IMR-90 (cell line): ENCODE data around the gene FCMR. TPM values are rescaled to one million over a fixed set of nuclear protein-coding genes. Genes with fewer than 3 reads are reported as not detected.

Experiments
- ATAC-seq: fragments of 200-7000 bp; cut with Tn5 transposase; 2 replicates; pipeline ENCODE4 v1.9.1; 2020; ENCODE audit warnings: low read depth, mild to moderate bottlenecking, moderate library complexity
- BruUV-seq: library from RNA; stranded (reverse); fragments of 400-500 nt; replicated peaks from 2 replicates; lab custom pipeline; 2021; lab: Mats Ljungman, UMichigan
- CTCF ChIA-PET: fragments of 300-600 bp; formaldehyde crosslinking; extraction: SDS; loops from one replicate; lab custom pipeline; 2021; ENCODE audit warnings: antibody characterized with exemption; lab: Yijun Ruan, JAX
- POLR2A ChIA-PET: fragments of 300-600 bp; sonication (Branson Sonifier 250); formaldehyde crosslinking; loops from one replicate; lab custom pipeline; 2022; ENCODE audit warnings: antibody characterized with exemption; ENCODE audit not compliant: unreplicated experiment; lab: Charles Lee
- DNase-seq: peaks from one replicate; pipeline ENCODE4 v3.0.0; 2013
- H2AFZ ChIP-seq: replicated peaks from 2 replicates; pipeline ENCODE3; 2013; ENCODE audit warnings: low read length, mild to moderate bottlenecking; ENCODE audit not compliant: poor library complexity
- H2AK5ac ChIP-seq: 2 replicates; pipeline ENCODE4 v1.6.1; 2013; ENCODE audit warnings: low read depth, low read length, inconsistent platforms
- H2AK9ac ChIP-seq: replicated peaks from 2 replicates; pipeline ENCODE3; 2013; ENCODE audit warnings: mild to moderate bottlenecking, low read depth, low read length, moderate library complexity; ENCODE audit not compliant: poor library complexity
- H2BK120ac ChIP-seq: 2 replicates; pipeline ENCODE4 v1.6.1; 2013; ENCODE audit warnings: low read depth, low read length, inconsistent platforms
- H2BK15ac ChIP-seq: 3 replicates; pipeline ENCODE4 v1.6.1; 2013; ENCODE audit warnings: low read depth, low read length, inconsistent platforms
- H2BK20ac ChIP-seq: 2 replicates; pipeline ENCODE4 v1.6.1; 2013; ENCODE audit warnings: low read depth, mild to moderate bottlenecking, inconsistent platforms, low read length, moderate library complexity
- H2BK5ac ChIP-seq: 2 replicates; pipeline ENCODE4 v1.6.1; 2013; ENCODE audit warnings: mild to moderate bottlenecking, low read depth, low read length, inconsistent platforms; ENCODE audit not compliant: poor library complexity, severe bottlenecking
- H3K14ac ChIP-seq: replicated peaks from 2 replicates; pipeline ENCODE4 v1.6.1; 2013; ENCODE audit warnings: low read depth, low read length, inconsistent platforms
- H3K18ac ChIP-seq: 2 replicates; pipeline ENCODE4 v1.6.1; 2013; ENCODE audit warnings: low read depth, low read length, control low read depth
- H3K23ac ChIP-seq: 2 replicates; pipeline ENCODE4 v1.6.1; 2013; ENCODE audit warnings: low read depth, low read length, inconsistent platforms
- H3K27ac ChIP-seq: 2 replicates; pipeline ENCODE4 v1.5.1; 2013; ENCODE audit warnings: mild to moderate bottlenecking, control low read depth, low read length; ENCODE audit not compliant: insufficient read depth
- H3K27me3 ChIP-seq: 2 replicates; pipeline ENCODE4 v1.6.1; 2013; ENCODE audit warnings: low read length; ENCODE audit not compliant: control insufficient read depth, insufficient read depth
- H3K36me3 ChIP-seq: 2 replicates; pipeline ENCODE4 v1.6.1; 2013; ENCODE audit warnings: low read length, mixed read lengths; ENCODE audit not compliant: control insufficient read depth, insufficient read depth
- H3K4ac ChIP-seq: 2 replicates; pipeline ENCODE4 v1.6.1; 2013; ENCODE audit warnings: low read depth, low read length, inconsistent platforms
- H3K4me1 ChIP-seq: 2 replicates; pipeline ENCODE4 v1.6.1; 2013; ENCODE audit warnings: low read length, mixed read lengths; ENCODE audit not compliant: control insufficient read depth, insufficient read depth
- H3K4me2 ChIP-seq: 2 replicates; pipeline ENCODE4 v1.6.1; 2013; ENCODE audit warnings: low read depth, mild to moderate bottlenecking, control low read depth, low read length, moderate library complexity
- H3K4me3 ChIP-seq: 2 replicates; pipeline ENCODE4 v1.5.1; 2013; ENCODE audit warnings: low read depth, mild to moderate bottlenecking, control low read depth, low read length, moderate library complexity; ENCODE audit not compliant: insufficient read depth
- H3K56ac ChIP-seq: 2 replicates; pipeline ENCODE4 v1.6.1; 2013; ENCODE audit warnings: low read length, inconsistent platforms; ENCODE audit not compliant: insufficient read depth; ENCODE audit errors: extremely low read depth
- H3K79me1 ChIP-seq, 2 experiments: 2 replicates each; pipeline ENCODE4 v1.6.1; 2013; ENCODE audit warnings: low read length in 2 of 2, inconsistent platforms in 1 of 2, low read depth in 1 of 2
- H3K9ac ChIP-seq: 2 replicates; pipeline ENCODE4 v1.6.1; 2013; ENCODE audit warnings: low read depth, low read length, control low read depth
- H3K9me1 ChIP-seq: 2 replicates; pipeline ENCODE4 v1.6.1; 2013; ENCODE audit warnings: low read length, inconsistent platforms; ENCODE audit not compliant: insufficient read depth
- H3K9me3 ChIP-seq: 2 replicates; pipeline ENCODE4 v1.6.1; 2013; ENCODE audit warnings: low read length; ENCODE audit not compliant: control insufficient read depth, insufficient read depth
- H4K20me1 ChIP-seq: 2 replicates; pipeline ENCODE4 v1.6.1; 2013; ENCODE audit warnings: low read length, inconsistent platforms; ENCODE audit not compliant: insufficient read depth
- H4K5ac ChIP-seq: 2 replicates; pipeline ENCODE4 v1.6.1; 2013; ENCODE audit warnings: mild to moderate bottlenecking, low read depth, low read length, control low read depth
- H4K8ac ChIP-seq, 2 experiments: 2 replicates each; pipeline ENCODE4 v1.6.1; 2013; ENCODE audit warnings: low read depth in 2 of 2, low read length in 2 of 2, control low read depth in 1 of 2, inconsistent platforms in 1 of 2
- H4K91ac ChIP-seq: 2 replicates; pipeline ENCODE4 v1.6.1; 2013; ENCODE audit warnings: low read depth, low read length, inconsistent platforms; ENCODE audit not compliant: insufficient read depth
- BHLHE40 ChIP-seq: fragments of 150-350 bp; IDR thresholded peaks from 2 replicates; pipeline ENCODE4 v1.6.1; 2016; ENCODE audit warnings: mild to moderate bottlenecking, low read depth, low read length
- FOS ChIP-seq: fragments of 150-350 bp; IDR thresholded peaks from 2 replicates; pipeline ENCODE4 v1.6.1; 2016; ENCODE audit warnings: low read depth, low read length
- MAFK ChIP-seq: IDR thresholded peaks from 2 replicates; pipeline ENCODE4 v1.6.1; 2012; ENCODE audit warnings: low read depth, low read length, improper control_type of control experiment
- MAZ ChIP-seq: IDR thresholded peaks from 2 replicates; pipeline ENCODE4 v1.6.1; 2012; ENCODE audit warnings: low read depth, mild to moderate bottlenecking, low read length, improper control_type of control experiment, moderate library complexity, borderline replicate concordance
- RFX5 ChIP-seq: IDR thresholded peaks from 2 replicates; pipeline ENCODE4 v1.8.0; 2012; ENCODE audit warnings: low read depth, mild to moderate bottlenecking, low read length, moderate library complexity
- WGBS, 2 experiments: methylation state at CpG; one replicate each; pipeline versions ENCODE4 v1.1.5 to v1.1.7; 2013; ENCODE audit warnings: missing lambda C conversion rate in 2 of 2; ENCODE audit not compliant: insufficient read length in 1 of 2; ENCODE audit errors: extremely low coverage in 2 of 2; 5-methylcytosine and 5-hydroxymethylcytosine counted together
- dilution Hi-C: fragments of 300-500 bp; cut with HindIII; formaldehyde crosslinking; loops from one replicate; pipeline ENCODE4 v1.14.3; 2018; ENCODE audit warnings: low sequenced_read_pairs; ENCODE audit not compliant: unreplicated experiment
- in situ Hi-C: fragments of 300-500 bp; cut with MboI; formaldehyde crosslinking; loops from 3 replicates; pipeline ENCODE4 v1.14.3; 2019; ENCODE audit warnings: low sequenced_read_pairs, inconsistent platforms, mixed read lengths
- intact Hi-C: fragments of 100-400 bp; cut with micrococcal nuclease; formaldehyde crosslinking; loops from 2 replicates; pipeline ENCODE4 v1.10.0; 2022
- polyA plus RNA-seq, 3 experiments: library from polyadenylated mRNA; depleted of rRNA; stranded (reverse); fragments of >200 nt; gene quantifications; 2 replicates each; pipeline ENCODE4 v1.2.3, GENCODE V29; 2012; ENCODE audit warnings: low replicate concordance in 1 of 3
- total RNA-seq: library from RNA; depleted of rRNA; stranded (reverse); fragments of >200 nt; gene quantifications from 2 replicates; pipeline ENCODE4 v1.2.3, GENCODE V29; 2012
- TF ChIP-seq, protein P1 (sequence below): fragments of 150-350 bp; IDR thresholded peaks from 2 replicates; pipeline ENCODE4 v1.6.1; 2017; ENCODE audit warnings: mild to moderate bottlenecking, antibody characterized with exemption, low read length, low read depth

Gene FCMR
- total and polyA plus RNA-seq, 2 of the 4 experiments (the other 2 are of a cell fraction): 0.09 TPM; not detected in 1

DNA sequence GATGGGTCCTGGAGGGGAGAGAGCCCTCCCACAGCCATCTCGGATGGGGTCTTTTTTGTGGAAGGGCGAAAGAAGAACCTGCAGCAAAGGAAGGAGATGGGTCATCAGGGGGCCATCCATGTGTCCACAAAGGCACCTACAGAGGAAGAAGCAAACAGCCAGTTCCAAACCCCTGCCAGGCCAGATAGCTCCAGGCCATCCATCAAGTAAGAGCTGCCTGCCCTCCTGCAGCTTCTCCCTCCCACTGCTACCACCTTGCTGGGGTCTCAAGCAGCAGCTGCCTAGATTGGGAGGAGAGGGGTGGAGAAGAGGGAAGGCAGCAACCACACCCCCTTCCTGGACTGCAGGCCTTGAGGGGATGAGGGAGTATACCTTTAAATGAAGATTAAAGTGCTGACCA, 44.0 kb upstream of the FCMR start:
- Histone ChIP-seq H2BK15ac (no peak overlapping the region), H3K27me3 (peaks cover 24% of the 10 kb centered on the region), H3K79me1 (no peaks in the 10 kb centered on the region), H3K9ac (no peak overlapping the region), H3K4me3 (no peak overlapping the region), H3K4me2 (no peak overlapping the region), H3K56ac (no peak overlapping the region), H3K9me3 (no peaks in the 10 kb centered on the region), H2AFZ (no peak overlapping the region), H2BK120ac (no peak overlapping the region), H3K4ac (no peak overlapping the region), H4K91ac (no peak overlapping the region), H3K23ac (no peak overlapping the region), H2BK20ac (no peak overlapping the region), H4K20me1 (no peaks in the 10 kb centered on the region), H4K8ac (no peak overlapping the region), H2AK5ac (no peak overlapping the region), H3K9me1 (no peaks in the 10 kb centered on the region; the same call in 1 of the 2 replicates), H3K36me3 (no peaks in the 10 kb centered on the region), H3K18ac (no peak overlapping the region), H3K27ac (no peak overlapping the region), H2BK5ac (no peak overlapping the region), H4K5ac (no peak overlapping the region), H3K14ac (no peak overlapping the region), H2AK9ac (no peak overlapping the region), H3K4me1 (no peaks in the 10 kb centered on the region)
- TF ChIP-seq BHLHE40 (no peak), MAFK (no peak), MAZ (no peak), RFX5 (no peak), FOS (no peak)
- TF ChIP-seq, protein P1, sequence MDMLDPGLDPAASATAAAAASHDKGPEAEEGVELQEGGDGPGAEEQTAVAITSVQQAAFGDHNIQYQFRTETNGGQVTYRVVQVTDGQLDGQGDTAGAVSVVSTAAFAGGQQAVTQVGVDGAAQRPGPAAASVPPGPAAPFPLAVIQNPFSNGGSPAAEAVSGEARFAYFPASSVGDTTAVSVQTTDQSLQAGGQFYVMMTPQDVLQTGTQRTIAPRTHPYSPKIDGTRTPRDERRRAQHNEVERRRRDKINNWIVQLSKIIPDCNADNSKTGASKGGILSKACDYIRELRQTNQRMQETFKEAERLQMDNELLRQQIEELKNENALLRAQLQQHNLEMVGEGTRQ: no peak
- DNase-seq (no peak), ATAC-seq (no peak)
- dilution Hi-C loops (no loop called here), in situ Hi-C loops (no loop called here), intact Hi-C loops (no loop called here)
- ChIA-PET POLR2A (interaction anchor here (0.7 kb wide), 1 partner anchor 393 kb away, joined by 4 read pairs; no protein-coding TSS in a partner anchor), CTCF (interaction anchor here (0.6 kb wide), 1 partner anchor 148 kb away, joined by 4 read pairs; no protein-coding TSS in a partner anchor)
- BruUV-seq: no TSS peak
- no CpG with 5 or more reads among the region's 2 CpGs for WGBS, 2 experiments
